Non-pigmented ciliary epithelial cell (primary cell): ENCODE measurements around the gene UBB.

Source experiments
- DNase-seq: peaks from one replicate; pipeline ENCODE4 v3.0.0-alpha.2; 2010; ENCODE audit warnings: low read depth

Gene UBB

GRCh38 chr17:16380640-16381495 is at the start of gene UBB:
UBB (plus strand) TSS chr17:16381091; CDS start chr17:16381908, 817 bp downstream.
- peak; percentile 96 for DNase-seq

- DNase-seq, result no peak
Measured at GRCh38 chr17:16338391-16338790, 42.5 kb upstream of the UBB start.

GRCh38 chr17:16339402-16339801 is 41.5 kb upstream of the UBB start:
- DNase-seq, result no peak

- DNase-seq, result no peak
Measured at GRCh38 chr17:16339959-16340358, 40.9 kb upstream of the UBB start.

- no peak for DNase-seq
Measured at GRCh38 chr17:16342979-16343378, 37.9 kb upstream of the UBB start.

- no peak for DNase-seq
Measured at GRCh38 chr17:16343569-16343968, 37.3 kb upstream of the UBB start.

GRCh38 chr17:16345565-16345964 is 35.3 kb upstream of the UBB start:
- no peak for DNase-seq

GRCh38 chr17:16346721-16347271 is 34.1 kb upstream of the UBB start:
- no peak for DNase-seq

- DNase-seq, result no peak
Measured at GRCh38 chr17:16348586-16348985, 32.3 kb upstream of the UBB start.

GRCh38 chr17:16349431-16349830 is 31.5 kb upstream of the UBB start:
- no peak for DNase-seq

- no peak for DNase-seq
Measured at GRCh38 chr17:16351831-16352230, 29.1 kb upstream of the UBB start.

GRCh38 chr17:16352303-16352666 is 28.6 kb upstream of the UBB start:
- no peak for DNase-seq

GRCh38 chr17:16352667-16353316 is 28.1 kb upstream of the UBB start:
- no peak for DNase-seq

GRCh38 chr17:16353317-16354174 is 27.3 kb upstream of the UBB start, which contains the start of gene CENPV:
CENPV (minus strand) TSS chr17:16353469; CDS start chr17:16353436, 33 bp downstream.
- DNase-seq, result no peak

- DNase-seq, result no peak
Measured at GRCh38 chr17:16354585-16354984, 26.3 kb upstream of the UBB start.

- no peak for DNase-seq
Measured at GRCh38 chr17:16358394-16358793, 22.5 kb upstream of the UBB start.

- no peak for DNase-seq
Measured at GRCh38 chr17:16361874-16362273, 19.0 kb upstream of the UBB start.

- no peak for DNase-seq
Measured at GRCh38 chr17:16363749-16364536, 16.9 kb upstream of the UBB start.

- DNase-seq, result no peak
Measured at GRCh38 chr17:16364625-16365024, 16.3 kb upstream of the UBB start.

- peak; percentile 87 for DNase-seq
Measured at GRCh38 chr17:16371742-16372141, 9.1 kb upstream of the UBB start.
